ENCODE results near the gene GRAP2. TPM values are rescaled to one million over a fixed set of nuclear protein-coding genes. Genes with fewer than 3 reads are reported as not detected.

GRAP2 gene
- total and polyA plus RNA-seq, 2 of the 13 experiments (the other 11 are each of a cell fraction or from before 2014, with no cell fraction given), result 0.15 TPM; not detected in 1

DNA sequence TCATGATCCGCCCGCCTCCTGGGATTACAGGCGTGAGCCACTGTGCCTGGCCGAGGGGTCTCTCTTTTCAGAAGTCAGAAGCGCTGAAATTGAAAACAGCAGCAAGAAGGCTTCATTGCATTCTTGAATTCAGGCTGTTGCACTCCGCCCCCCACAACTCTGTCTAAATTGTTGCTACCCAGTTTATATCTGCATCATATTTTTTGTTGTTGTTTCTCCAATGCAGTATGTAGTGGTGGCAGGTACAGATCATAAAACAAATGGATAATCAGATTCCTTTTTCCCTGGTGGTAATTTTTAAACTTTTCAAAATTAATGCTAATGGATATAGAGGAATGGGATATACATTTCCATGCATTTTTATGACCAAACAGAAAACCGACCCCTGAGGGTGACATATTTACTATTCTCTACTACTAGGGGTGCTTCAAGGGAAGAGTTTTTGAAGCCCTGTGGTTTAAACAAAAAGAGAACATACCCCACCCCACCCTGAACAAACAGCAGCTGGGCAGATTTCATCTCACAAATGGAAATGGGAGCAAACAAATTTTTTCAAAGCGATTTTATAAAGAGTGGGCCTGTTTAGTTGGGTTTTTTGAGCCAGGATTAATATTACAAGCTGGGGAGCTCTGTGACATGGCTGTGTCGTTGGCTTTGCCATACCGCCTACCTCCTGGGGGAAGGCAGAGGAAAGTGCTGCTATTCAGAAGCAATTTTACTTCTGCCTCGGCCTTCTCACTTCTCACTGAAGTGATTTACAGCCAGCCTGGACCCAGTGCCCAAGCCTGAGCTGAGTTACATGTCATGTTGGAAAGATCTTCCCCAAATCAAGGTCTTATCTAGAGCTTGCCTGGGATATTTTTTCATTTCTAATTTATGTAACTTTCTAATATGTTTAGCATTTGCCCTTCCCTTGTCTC lies 43.3 kb downstream of the GRAP2 start:
- no peak overlapping the region for H3K4me2 ChIP-seq (ENCODE audit: low read depth, low read length)
- H3K9me3 ChIP-seq (ENCODE audit: low read length), result no peaks in the 10 kb centered on the region
- POLR2A ChIA-PET, result no interaction called here
- no peak for FAIRE-seq
- no peak overlapping the region for H3K9ac ChIP-seq (ENCODE audit: insufficient read depth, low read depth, low read length)
- peaks cover 0 to 10% of the 10 kb centered on the region in 2 experiments; a peak in 2 of 5 replicates for H3K27me3 ChIP-seq (ENCODE audit: control insufficient read depth in 1 of 2, insufficient read depth in 2 of 2, low read length in 2 of 2)
- no TSS peak for BruUV-seq (replicated peaks)
- H4K20me1 ChIP-seq (ENCODE audit: insufficient read depth, low read length), result no peaks in the 10 kb centered on the region
- H3K27ac ChIP-seq (ENCODE audit: extremely low read length, insufficient read depth, low read length), result no peak overlapping the region
- H2AFZ ChIP-seq (ENCODE audit: low read length), result no peak overlapping the region
- CTCF ChIA-PET (ENCODE audit: low intra/inter-chr PET ratio, low total read pairs), result no interaction called here
- DNase-seq (ENCODE audit: low spot score), result no peak
- no peaks in the 10 kb centered on the region for H3K36me3 ChIP-seq (replicated peaks in 1 of 2; ENCODE audit: control insufficient read depth in 1 of 2, insufficient read depth in 2 of 2, low read length in 2 of 2)
- no peaks in the 10 kb centered on the region for H3K79me2 ChIP-seq (ENCODE audit: insufficient read depth, low read length)
- no peak for ATAC-seq
- peaks cover 30% of the 10 kb centered on the region for H3K4me1 ChIP-seq (ENCODE audit: insufficient read depth, low read length)
- WGBS (ENCODE audit: low lambda C conversion rate), result 26% methylated on average over 9 of the region's 11 CpGs
- intact Hi-C loops (cut with micrococcal nuclease; ENCODE audit: unreplicated experiment) (no loop called here), in situ Hi-C loops (cut with HindIII; ENCODE audit: extremely low pct_ligation_motif_present, low pct_unique_long_range_greater_than_20kb) (no loop called here)
- H3K4me3 ChIP-seq (replicated peaks in 1 of 3; ENCODE audit: insufficient read depth in 1 of 3, low read depth in 2 of 3, low read length in 3 of 3), result no peak overlapping the region
- TF ChIP-seq ZNF224 (CRISPR knock-in tag; IDR thresholded peaks at IDR 0.05) (no peak), SP4 (CRISPR knock-in tag; IDR thresholded peaks at IDR 0.05) (no peak), ZNF292 (CRISPR knock-in tag; IDR thresholded peaks at IDR 0.05; ENCODE audit: borderline replicate concordance, low read depth) (no peak), RCOR2 (CRISPR knock-in tag; IDR thresholded peaks at IDR 0.05) (no peak), LCORL (IDR thresholded peaks at IDR 0.05) (no peak), LCORL (CRISPR knock-in tag; IDR thresholded peaks at IDR 0.05) (no peak), SMYD3 (CRISPR knock-in tag; IDR thresholded peaks at IDR 0.05) (no peak), ZNF598 (CRISPR knock-in tag; IDR thresholded peaks at IDR 0.05; ENCODE audit: borderline replicate concordance) (no peak), ZNF496 (CRISPR knock-in tag; IDR thresholded peaks at IDR 0.05; ENCODE audit: insufficient replicate concordance) (no peak), EEA1 (CRISPR knock-in tag; IDR thresholded peaks at IDR 0.05; ENCODE audit: borderline replicate concordance) (no peak), HHEX (CRISPR knock-in tag; IDR thresholded peaks at IDR 0.05) (no peak), ZNF430 (CRISPR knock-in tag; IDR thresholded peaks at IDR 0.05) (no peak), ARID2 (CRISPR knock-in tag; IDR thresholded peaks at IDR 0.05; ENCODE audit: borderline replicate concordance) (no peak)
- TF ChIP-seq, protein P1, sequence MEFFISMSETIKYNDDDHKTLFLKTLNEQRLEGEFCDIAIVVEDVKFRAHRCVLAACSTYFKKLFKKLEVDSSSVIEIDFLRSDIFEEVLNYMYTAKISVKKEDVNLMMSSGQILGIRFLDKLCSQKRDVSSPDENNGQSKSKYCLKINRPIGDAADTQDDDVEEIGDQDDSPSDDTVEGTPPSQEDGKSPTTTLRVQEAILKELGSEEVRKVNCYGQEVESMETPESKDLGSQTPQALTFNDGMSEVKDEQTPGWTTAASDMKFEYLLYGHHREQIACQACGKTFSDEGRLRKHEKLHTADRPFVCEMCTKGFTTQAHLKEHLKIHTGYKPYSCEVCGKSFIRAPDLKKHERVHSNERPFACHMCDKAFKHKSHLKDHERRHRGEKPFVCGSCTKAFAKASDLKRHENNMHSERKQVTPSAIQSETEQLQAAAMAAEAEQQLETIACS (CRISPR knock-in tag; IDR thresholded peaks at IDR 0.05), result no peak
- TF ChIP-seq, protein P2, sequence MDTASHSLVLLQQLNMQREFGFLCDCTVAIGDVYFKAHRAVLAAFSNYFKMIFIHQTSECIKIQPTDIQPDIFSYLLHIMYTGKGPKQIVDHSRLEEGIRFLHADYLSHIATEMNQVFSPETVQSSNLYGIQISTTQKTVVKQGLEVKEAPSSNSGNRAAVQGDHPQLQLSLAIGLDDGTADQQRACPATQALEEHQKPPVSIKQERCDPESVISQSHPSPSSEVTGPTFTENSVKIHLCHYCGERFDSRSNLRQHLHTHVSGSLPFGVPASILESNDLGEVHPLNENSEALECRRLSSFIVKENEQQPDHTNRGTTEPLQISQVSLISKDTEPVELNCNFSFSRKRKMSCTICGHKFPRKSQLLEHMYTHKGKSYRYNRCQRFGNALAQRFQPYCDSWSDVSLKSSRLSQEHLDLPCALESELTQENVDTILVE (CRISPR knock-in tag; IDR thresholded peaks at IDR 0.05), result no peak
- TF ChIP-seq, protein P3, sequence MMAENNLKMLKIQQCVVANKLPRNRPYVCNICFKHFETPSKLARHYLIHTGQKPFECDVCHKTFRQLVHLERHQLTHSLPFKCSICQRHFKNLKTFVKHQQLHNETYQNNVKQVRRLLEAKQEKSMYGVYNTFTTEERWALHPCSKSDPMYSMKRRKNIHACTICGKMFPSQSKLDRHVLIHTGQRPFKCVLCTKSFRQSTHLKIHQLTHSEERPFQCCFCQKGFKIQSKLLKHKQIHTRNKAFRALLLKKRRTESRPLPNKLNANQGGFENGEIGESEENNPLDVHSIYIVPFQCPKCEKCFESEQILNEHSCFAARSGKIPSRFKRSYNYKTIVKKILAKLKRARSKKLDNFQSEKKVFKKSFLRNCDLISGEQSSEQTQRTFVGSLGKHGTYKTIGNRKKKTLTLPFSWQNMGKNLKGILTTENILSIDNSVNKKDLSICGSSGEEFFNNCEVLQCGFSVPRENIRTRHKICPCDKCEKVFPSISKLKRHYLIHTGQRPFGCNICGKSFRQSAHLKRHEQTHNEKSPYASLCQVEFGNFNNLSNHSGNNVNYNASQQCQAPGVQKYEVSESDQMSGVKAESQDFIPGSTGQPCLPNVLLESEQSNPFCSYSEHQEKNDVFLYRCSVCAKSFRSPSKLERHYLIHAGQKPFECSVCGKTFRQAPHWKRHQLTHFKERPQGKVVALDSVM (CRISPR knock-in tag; IDR thresholded peaks at IDR 0.05), result no peak
- TF ChIP-seq, protein P4, sequence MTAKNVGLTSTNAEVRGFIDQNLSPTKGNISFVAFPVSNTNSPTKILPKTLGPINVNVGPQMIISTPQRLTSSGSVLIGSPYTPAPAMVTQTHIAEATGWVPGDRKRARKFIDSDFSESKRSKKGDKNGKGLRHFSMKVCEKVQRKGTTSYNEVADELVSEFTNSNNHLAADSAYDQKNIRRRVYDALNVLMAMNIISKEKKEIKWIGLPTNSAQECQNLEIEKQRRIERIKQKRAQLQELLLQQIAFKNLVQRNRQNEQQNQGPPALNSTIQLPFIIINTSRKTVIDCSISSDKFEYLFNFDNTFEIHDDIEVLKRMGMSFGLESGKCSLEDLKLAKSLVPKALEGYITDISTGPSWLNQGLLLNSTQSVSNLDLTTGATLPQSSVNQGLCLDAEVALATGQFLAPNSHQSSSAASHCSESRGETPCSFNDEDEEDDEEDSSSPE (CRISPR knock-in tag; IDR thresholded peaks at IDR 0.05), result no peak
- TF ChIP-seq, protein P5, sequence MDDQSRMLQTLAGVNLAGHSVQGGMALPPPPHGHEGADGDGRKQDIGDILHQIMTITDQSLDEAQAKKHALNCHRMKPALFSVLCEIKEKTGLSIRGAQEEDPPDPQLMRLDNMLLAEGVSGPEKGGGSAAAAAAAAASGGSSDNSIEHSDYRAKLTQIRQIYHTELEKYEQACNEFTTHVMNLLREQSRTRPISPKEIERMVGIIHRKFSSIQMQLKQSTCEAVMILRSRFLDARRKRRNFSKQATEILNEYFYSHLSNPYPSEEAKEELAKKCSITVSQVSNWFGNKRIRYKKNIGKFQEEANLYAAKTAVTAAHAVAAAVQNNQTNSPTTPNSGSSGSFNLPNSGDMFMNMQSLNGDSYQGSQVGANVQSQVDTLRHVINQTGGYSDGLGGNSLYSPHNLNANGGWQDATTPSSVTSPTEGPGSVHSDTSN (CRISPR knock-in tag; IDR thresholded peaks at IDR 0.05; ENCODE audit: borderline replicate concordance), result no peak

Data from HepG2 (cell line).